HEK293T (cell line): ENCODE results near the gene RAB8B.

Source experiments
- CTCF ChIA-PET: fragments of 350-600 bp; formaldehyde crosslinking; extraction: SDS; loops from one replicate; lab custom pipeline; 2021; ENCODE audit warnings: antibody characterized with exemption, inconsistent platforms; lab: Yijun Ruan, JAX
- POLR2A ChIA-PET: fragments of 350-600 bp; formaldehyde crosslinking; extraction: SDS; loops from one replicate; lab custom pipeline; 2020; ENCODE audit warnings: antibody characterized with exemption, inconsistent platforms; lab: Yijun Ruan, JAX
- DNase-seq: peaks from one replicate; pipeline ENCODE4 v3.0.0; 2012; ENCODE audit warnings: mixed read lengths; ENCODE audit errors: extremely low spot score
- ARNT ChIP-seq: fragments of 450-650 bp; IDR thresholded peaks from 2 replicates; pipeline ENCODE4 v1.6.1; 2017; ENCODE audit warnings: mild to moderate bottlenecking
- BHLHE40 ChIP-seq: fragments of 450-650 bp; IDR thresholded peaks from 2 replicates; pipeline ENCODE4 v1.6.1; 2016; ENCODE audit warnings: mild to moderate bottlenecking, moderate library complexity, borderline replicate concordance
- CTBP1 ChIP-seq: fragments of 450-650 bp; IDR thresholded peaks from 2 replicates; pipeline ENCODE4 v1.6.1; 2016; ENCODE audit warnings: borderline replicate concordance
- ELF4 ChIP-seq: fragments of 450-650 bp; IDR thresholded peaks from 2 replicates; pipeline ENCODE4 v1.6.1; 2017; ENCODE audit warnings: antibody characterized with exemption
- FOXA1 ChIP-seq: fragments of 450-650 bp; IDR thresholded peaks from 2 replicates; pipeline ENCODE4 v1.6.1; 2016; ENCODE audit warnings: mild to moderate bottlenecking
- FOXK2 ChIP-seq: fragments of 450-650 bp; IDR thresholded peaks from 2 replicates; pipeline ENCODE4 v1.6.1; 2016; ENCODE audit warnings: mild to moderate bottlenecking
- FOXM1 ChIP-seq: fragments of 450-650 bp; IDR thresholded peaks from 2 replicates; pipeline ENCODE4 v1.6.1; 2017; ENCODE audit warnings: mild to moderate bottlenecking, borderline replicate concordance
- HDGF ChIP-seq: fragments of 450-650 bp; IDR thresholded peaks from 2 replicates; pipeline ENCODE4 v1.6.1; 2017; ENCODE audit warnings: antibody characterized with exemption, borderline replicate concordance
- L3MBTL2 ChIP-seq: fragments of 450-650 bp; conservative IDR thresholded peaks from 2 replicates; pipeline ENCODE4 v1.6.1; 2016; ENCODE audit warnings: mild to moderate bottlenecking
- LEF1 ChIP-seq: fragments of 450-650 bp; IDR thresholded peaks from 2 replicates; pipeline ENCODE4 v1.6.1; 2017; ENCODE audit warnings: mild to moderate bottlenecking, borderline replicate concordance
- NFRKB ChIP-seq: fragments of 450-650 bp; IDR thresholded peaks from 2 replicates; pipeline ENCODE4 v1.6.1; 2016; ENCODE audit warnings: mild to moderate bottlenecking, moderate library complexity
- SP1 ChIP-seq: fragments of 450-650 bp; IDR thresholded peaks from 2 replicates; pipeline ENCODE4 v1.6.1; 2017
- SUZ12 ChIP-seq: fragments of 450-650 bp; IDR thresholded peaks from 2 replicates; pipeline ENCODE4 v1.6.1; 2016; ENCODE audit warnings: mild to moderate bottlenecking
- TARDBP ChIP-seq: fragments of 450-650 bp; IDR thresholded peaks from 2 replicates; pipeline ENCODE4 v1.6.1; 2016
- ZNF384 ChIP-seq: fragments of 450-650 bp; IDR thresholded peaks from 2 replicates; pipeline ENCODE4 v1.6.1; 2016
- TF ChIP-seq, protein P1 (sequence below): fragments of 450-650 bp; IDR thresholded peaks from 2 replicates; pipeline ENCODE4 v1.6.1; 2016

The RAB8B gene

DNA sequence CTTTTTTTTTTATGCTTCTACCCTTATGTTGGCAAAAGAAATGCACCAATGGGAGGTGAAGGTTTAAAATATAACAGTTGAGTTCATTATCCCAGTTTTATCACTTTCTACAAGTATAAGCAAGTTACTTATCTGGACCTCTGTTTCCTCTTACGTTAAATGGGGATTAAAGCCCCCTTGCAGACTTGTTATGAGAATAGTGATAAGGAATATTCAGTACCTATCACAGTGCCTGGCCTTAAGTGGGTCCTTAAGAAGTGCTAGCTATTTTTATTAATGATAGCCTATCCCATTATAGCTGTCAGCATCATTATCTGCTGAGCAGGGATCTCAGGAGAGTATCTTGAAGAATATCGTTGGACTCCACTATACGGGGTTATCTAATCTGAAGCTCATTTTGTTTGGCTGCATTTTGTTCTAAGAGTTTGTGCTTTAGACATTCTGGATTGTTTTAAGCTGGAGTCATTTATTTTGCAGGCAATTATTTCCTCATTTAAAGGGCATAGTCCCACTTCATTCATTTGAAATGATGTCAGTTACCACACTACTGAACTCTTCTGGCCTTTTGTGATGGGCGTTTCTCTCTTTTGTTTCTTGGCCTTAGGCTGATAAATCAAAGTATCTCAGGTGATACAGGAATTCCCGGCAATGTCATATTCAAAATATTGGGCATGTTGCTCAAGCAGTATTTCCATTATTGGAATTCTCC is 28.8 kb downstream of the RAB8B start:
- DNase-seq, result no peak
- TF ChIP-seq ELF4 (no peak), FOXA1 (no peak), FOXK2 (no peak)
- CTCF ChIA-PET, result interaction anchor here (0.7 kb wide), 1 partner anchor 26 kb away, joined by 4 read pairs; no protein-coding TSS in a partner anchor
- POLR2A ChIA-PET, result interaction anchor here (0.6 kb wide), 1 partner anchor 38 kb away, joined by 3 read pairs; no protein-coding TSS in a partner anchor

DNA sequence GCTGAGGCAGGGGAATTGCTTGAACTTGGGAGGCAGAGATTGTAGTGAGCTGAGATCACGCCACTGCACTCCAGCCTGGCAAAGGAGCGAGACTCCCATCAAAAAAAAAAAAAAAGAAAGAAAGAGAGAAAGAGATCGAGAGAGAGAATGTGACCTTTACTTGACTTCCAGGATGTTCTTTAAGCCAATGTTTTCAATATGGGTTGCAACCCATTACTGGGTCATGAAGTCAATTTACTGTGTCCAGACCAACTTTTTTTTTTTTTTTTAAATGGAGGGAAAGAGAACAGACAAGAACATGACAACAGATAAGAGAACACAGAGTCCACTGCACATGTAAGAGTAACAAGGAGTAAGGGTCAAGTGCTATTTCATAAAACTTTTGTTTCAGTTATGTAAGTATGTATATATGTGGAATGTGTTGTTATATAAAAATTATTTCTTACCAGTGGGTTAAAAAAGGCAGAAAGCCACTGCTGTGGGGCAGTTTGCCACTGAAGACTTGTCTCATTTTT is 29.8 kb downstream of the RAB8B start:
- ChIA-PET POLR2A (no interaction called here), CTCF (interaction anchor here (0.7 kb wide), 1 partner anchor 27 kb away, joined by 4 read pairs; no protein-coding TSS in a partner anchor)
- DNase-seq, result no peak
- TF ChIP-seq, protein P1, sequence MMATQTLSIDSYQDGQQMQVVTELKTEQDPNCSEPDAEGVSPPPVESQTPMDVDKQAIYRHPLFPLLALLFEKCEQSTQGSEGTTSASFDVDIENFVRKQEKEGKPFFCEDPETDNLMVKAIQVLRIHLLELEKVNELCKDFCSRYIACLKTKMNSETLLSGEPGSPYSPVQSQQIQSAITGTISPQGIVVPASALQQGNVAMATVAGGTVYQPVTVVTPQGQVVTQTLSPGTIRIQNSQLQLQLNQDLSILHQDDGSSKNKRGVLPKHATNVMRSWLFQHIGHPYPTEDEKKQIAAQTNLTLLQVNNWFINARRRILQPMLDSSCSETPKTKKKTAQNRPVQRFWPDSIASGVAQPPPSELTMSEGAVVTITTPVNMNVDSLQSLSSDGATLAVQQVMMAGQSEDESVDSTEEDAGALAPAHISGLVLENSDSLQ, result no peak
- TF ChIP-seq ELF4 (no peak), SUZ12 (no peak), ARNT (no peak), SP1 (no peak), LEF1 (no peak), FOXA1 (no peak)

DNA sequence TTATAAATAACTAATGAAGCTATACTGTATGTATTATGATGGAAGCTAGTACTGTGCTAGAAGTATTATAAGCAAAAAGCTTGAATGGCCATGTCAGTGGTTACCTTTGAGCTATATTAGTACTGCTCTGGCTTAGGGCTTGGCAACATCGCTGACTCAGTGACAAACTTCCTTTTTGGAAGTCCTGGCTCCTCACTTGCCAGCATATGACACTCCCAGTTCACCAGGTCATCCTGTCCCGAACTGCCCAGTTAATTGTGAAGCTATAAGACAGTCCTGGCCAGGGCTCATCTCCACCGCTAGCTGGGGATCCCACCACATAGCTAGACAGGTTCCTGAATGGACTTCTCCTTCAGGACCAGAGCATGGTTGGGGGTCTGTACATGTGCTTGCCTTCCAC is 31.9 kb downstream of the RAB8B start:
- ChIA-PET CTCF (no interaction called here), POLR2A (no interaction called here)
- DNase-seq, result no peak
- TF ChIP-seq HDGF (no peak), SUZ12 (no peak), NFRKB (no peak), ARNT (no peak), FOXK2 (no peak)

DNA sequence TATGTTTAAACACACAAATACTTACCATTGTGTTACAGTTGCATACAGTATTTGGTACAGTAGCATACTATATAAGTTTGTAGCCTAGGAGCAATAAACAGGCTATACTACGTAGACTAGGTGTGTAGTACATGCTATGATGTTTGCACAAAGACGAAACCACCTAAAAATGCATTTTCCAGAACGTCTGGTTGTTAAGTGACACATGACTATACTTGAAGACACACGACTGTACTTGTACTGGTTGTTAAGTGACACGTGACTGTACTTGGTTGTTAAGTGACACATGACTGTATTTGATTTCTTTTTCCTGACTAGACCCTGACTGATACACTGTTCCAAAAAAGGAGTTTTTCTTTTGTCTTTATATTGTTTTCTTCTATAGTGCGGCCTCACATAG is 34.1 kb downstream of the RAB8B start:
- TF ChIP-seq SP1 (no peak), ELF4 (no peak)
- DNase-seq, result no peak
- POLR2A ChIA-PET, result no interaction called here
- CTCF ChIA-PET, result no interaction called here

DNA sequence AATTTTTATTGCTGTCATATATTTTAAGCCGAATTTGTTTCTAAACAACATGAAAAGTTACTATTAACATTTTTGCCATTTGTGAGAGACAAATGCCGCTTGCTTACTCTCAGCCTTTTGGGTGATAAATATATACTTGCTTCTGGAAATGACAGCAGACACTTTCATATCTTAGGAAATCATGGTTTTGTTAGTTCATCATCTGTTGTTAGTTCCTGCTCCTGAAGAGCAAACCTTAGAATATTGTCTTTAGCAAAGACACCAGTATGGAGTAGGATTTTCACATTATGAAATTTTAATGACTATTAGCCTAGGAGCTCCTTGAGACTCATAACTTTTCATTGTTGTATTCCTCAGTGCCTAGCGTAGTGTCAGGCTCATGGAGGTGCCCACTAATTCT is 36.0 kb downstream of the RAB8B start:
- TF ChIP-seq CTBP1 (no peak), TARDBP (no peak)
- ChIA-PET POLR2A (no interaction called here), CTCF (no interaction called here)
- DNase-seq, result no peak

DNA sequence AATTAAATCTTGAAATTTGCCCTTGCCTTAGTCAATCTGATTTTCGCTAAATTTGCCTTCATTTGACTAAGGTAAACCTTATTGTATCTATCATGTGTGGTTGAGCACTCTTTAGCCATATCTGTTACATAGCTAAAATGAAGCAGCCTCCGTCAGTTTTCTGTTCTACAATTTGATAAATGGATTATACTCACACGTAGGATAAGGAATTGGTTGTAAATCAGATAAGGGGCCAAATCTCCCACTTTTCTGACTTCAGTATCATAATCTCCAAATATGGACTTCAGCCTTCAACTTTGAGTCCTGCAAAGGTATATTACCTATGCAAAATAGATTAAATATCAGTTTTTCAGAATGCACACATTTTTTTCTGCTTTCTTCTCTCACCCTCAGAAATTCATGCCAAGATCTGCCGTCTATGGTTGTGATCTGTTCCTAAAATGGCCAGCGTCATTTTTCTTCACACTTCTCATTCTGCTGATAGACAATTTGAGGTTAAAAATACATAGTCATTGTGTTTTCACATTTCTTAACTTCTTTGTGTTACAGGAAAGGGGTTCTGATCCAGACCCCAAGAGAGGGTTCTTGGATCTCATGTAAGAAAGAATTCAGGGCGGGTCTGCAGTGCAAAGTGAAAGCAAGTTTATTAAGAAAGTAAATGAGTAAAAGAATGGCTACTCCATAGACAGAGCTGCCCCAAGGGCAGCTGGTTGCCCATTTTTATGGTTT is 36.9 kb downstream of the RAB8B start:
- no peak for DNase-seq
- ChIA-PET CTCF (no interaction called here), POLR2A (no interaction called here)
- TF ChIP-seq L3MBTL2, result no peak
- TF ChIP-seq, protein P1, result no peak
- no peak for TF ChIP-seq ARNT
- no peak for TF ChIP-seq ZNF384
- no peak for TF ChIP-seq NFRKB
- TF ChIP-seq FOXM1, result no peak
- no peak for TF ChIP-seq HDGF
- TF ChIP-seq FOXK2, result no peak
- TF ChIP-seq FOXA1, result no peak
- TF ChIP-seq BHLHE40, result no peak
- TF ChIP-seq TARDBP, result no peak
- no peak for TF ChIP-seq SP1
- TF ChIP-seq CTBP1, result no peak
- no peak for TF ChIP-seq SUZ12
- no peak for TF ChIP-seq LEF1
- TF ChIP-seq ELF4, result no peak

DNA sequence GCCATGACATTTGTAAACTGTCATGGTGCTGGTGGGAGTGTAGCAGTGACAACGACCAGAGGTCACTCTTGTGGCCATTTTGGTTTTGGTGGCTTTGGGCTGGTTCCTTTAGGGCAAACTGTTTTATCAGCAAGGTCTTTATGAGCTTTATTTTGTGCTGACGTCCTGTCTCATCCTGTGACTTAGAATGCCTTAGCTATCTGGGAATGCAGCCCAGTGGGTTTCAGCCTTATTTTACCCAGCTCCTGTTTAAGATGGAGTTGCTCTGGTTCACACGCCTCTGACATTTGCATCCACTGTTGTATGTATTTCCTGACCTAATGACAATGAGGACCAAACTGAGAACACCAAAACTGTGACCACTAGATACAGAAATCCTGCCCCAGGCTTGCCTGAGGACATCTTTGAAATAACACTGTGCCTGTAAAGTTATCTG is 37.6 kb downstream of the RAB8B start:
- ChIA-PET CTCF (no interaction called here), POLR2A (no interaction called here)
- TF ChIP-seq SUZ12, result no peak
- TF ChIP-seq BHLHE40, result no peak
- no peak for TF ChIP-seq FOXK2
- TF ChIP-seq ARNT, result no peak
- no peak for TF ChIP-seq SP1
- TF ChIP-seq FOXA1, result no peak
- no peak for TF ChIP-seq HDGF
- no peak for TF ChIP-seq CTBP1
- no peak for TF ChIP-seq ELF4
- no peak for TF ChIP-seq TARDBP
- TF ChIP-seq ZNF384, result no peak
- TF ChIP-seq LEF1, result no peak
- TF ChIP-seq NFRKB, result no peak
- DNase-seq, result no peak
